GM10847 (cell line): ENCODE results near the gene MYL11.

ENCODE experiments used
- POLR2A ChIP-seq: IDR thresholded peaks from 2 replicates; pipeline ENCODE4 v1.6.1; 2011; ENCODE audit not compliant: insufficient read length; ENCODE audit errors: extremely low read depth

MYL11 gene

DNA sequence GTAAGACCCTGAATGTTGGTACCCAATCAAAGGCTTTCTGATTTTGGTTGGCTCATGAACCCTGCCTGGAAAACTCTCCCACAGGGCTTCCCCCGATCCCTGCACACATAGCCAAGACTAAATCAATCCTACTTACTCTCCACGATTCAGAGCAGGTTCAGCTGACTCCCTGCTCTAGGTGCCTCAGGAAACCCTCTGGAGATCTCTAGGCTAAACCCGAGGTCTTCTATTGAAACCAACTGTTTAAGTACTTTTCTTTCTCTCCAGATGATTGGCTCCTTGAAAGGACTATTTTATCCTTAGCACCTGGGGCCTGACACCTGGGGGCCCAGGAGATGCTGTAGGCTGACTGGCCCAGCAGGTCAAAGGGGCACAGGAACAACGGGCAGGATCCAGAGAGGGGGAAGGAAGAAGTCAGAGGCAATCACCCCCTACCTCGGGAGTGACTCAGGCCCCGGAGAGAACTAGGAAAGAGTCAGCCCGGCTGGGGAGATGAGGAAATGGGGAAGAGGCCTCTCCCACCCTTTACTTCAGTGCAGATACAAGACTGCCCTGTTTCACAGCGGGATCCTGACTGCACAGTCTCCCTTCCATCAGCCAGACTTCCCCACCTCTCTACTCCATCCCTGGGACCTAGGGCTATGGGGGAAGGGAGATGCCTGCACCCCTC, 6.3 kb upstream of the MYL11 start:
- no peak for TF ChIP-seq POLR2A

GRCh38 chr16:30368792-30369090, 5.9 kb upstream of the MYL11 start:
- no peak for TF ChIP-seq POLR2A

GRCh38 chr16:30369091-30369937, 5.3 kb upstream of the MYL11 start:
- no peak for TF ChIP-seq POLR2A

DNA sequence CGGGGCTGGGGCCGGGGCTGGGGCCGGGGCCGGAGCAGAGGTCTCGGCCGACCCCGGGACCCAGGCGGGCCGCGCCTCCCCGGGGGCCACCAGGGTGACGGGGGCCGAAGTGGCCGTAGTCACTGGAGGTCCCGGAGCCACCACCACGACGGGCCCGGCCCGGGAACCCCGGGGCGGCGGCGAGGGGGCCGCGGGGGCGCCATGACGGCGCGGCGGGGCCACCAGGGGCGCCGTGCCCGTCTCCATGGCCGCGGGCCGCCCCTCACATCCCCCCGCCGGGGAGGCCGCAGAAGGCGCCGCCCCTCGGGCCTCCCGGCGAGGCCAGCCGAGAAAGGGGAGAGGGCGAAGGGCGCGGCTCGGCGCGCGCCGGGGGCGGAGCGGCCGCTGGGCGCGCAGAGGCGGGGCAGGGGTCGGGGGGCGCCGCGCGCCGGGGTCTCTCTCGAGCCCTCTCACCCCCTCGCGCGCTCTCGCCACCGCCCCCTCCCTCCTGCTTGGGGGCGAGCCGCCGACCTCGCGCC, 4.6 kb upstream of the MYL11 start:
- peak; percentile 59 for TF ChIP-seq POLR2A

DNA sequence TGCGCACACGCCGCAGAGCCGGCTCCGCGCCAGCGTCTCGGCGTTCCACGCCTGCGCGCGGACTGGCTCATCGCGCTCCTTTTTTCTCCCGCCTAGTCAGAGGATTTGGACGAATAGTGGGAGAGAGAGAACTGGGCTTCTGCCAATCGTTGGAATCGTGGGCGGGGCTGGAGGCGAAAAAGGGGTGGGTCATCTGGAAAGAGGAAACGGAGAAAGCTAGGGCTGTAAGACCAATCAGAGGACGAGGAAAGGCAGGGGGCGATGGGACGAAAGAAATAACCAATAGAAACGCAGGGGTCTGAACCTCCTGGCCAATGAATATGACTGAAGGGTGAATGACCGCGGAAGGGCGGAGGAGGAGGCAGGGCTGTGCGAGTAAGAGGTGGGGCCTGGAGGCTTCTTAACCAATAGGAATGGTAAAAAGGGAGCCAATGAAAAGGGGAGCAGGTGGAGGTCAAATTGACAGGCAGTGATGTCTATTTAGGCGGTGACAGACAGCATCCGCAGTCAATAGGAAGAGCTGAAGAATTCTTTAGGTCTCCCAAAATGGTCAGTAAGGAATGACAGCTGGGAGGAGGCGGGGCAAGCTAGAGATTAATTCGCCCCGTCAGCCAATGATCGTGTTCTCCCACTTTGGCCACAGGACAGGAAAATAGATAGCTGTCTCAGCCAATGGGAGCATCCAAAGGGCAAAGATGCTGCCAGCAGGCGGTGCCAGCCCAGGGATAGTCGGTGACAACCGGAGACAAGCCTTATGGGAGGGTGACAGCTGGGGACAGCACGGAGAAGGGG, 4.0 kb upstream of the MYL11 start, which contains the start of gene TBC1D10B:
TBC1D10B (minus strand) TSS at position 39 of the 792 bp plus-strand sequence. CDS start 311 bp downstream, outside the sequence.
- no peak for TF ChIP-seq POLR2A

- peak; percentile 52 for TF ChIP-seq POLR2A
Measured at GRCh38 chr16:30371248-30371816, 3.3 kb upstream of the MYL11 start.

- no peak for TF ChIP-seq POLR2A
Measured at GRCh38 chr16:30372038-30372712, 2.4 kb upstream of the MYL11 start.

GRCh38 chr16:30372725-30373124, 1.9 kb upstream of the MYL11 start:
- no peak for TF ChIP-seq POLR2A

- no peak for TF ChIP-seq POLR2A
Measured at GRCh38 chr16:30375864-30376263, 1.3 kb downstream of the MYL11 start.

GRCh38 chr16:30376461-30376902, 1.9 kb downstream of the MYL11 start:
- no peak for TF ChIP-seq POLR2A

GRCh38 chr16:30377050-30377811, 2.6 kb downstream of the MYL11 start:
- no peak for TF ChIP-seq POLR2A

- peak; percentile 46 for TF ChIP-seq POLR2A
Measured at GRCh38 chr16:30377812-30378235, 3.2 kb downstream of the MYL11 start.

GRCh38 chr16:30378236-30379157, 3.9 kb downstream of the MYL11 start:
- TF ChIP-seq POLR2A = peak; percentile 73
